NCI-H1436 treated with DMSO at 0.1 percent for 48 hours (cell line): Measurements from ENCODE around the gene RBM41.
A peak's percentile ranks its signal among the peaks of the same experiment; 100 is the strongest.
"Not testable (repeated sequence)": the region's sequence is repeated elsewhere in the genome, so short reads cannot be mapped to it uniquely, and the experiment has no call there.

Experiments used
- DNase-seq: peaks from one replicate; lab custom pipeline; 2025; lab: John Stamatoyannopoulos, UW

The RBM41 gene

DNA sequence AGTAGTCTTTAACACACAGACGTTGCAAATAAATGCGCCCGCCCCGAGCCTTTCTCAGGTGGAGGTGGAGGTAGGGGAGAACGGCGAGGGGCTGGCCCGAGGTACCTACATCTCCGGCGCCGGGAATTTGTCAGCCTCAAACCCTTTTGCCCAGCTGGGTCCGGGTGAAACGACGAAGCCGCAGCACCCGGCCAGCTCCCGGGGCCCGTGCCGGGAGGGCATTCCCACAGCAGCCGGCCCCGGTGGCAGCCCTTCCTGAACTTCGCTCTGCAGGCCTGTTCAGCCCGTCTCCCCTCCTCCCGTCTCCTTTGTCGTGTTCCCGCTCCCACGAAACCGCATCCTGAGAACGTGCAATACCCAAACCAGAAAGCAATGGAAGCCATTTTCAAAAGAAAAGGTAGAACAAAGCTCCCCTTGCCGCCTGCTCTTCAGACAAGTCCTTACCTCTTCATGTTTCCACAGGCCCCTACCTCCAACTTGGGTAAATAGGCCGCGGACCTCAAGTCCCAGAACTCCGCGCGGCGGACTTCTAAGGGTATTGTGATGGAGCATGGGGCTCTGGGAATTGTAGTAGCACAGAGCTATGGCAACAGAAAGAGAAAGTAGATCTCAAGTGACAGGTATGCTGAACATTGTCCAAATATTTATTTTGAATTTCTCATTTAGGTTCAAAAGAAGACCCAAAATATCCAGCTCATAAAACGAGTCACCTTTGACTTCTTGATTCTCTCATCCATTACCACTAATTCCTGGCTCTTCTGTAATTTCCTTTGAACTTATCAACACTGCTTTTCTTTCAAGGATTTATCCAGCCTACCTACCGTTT lies at the start of gene RBM41:
Gene RBM41 (minus strand): TSS at position 501 of the 826 bp plus-strand sequence. CDS start 49 bp downstream, at position 452.
- peak; percentile 59 for DNase-seq

DNA sequence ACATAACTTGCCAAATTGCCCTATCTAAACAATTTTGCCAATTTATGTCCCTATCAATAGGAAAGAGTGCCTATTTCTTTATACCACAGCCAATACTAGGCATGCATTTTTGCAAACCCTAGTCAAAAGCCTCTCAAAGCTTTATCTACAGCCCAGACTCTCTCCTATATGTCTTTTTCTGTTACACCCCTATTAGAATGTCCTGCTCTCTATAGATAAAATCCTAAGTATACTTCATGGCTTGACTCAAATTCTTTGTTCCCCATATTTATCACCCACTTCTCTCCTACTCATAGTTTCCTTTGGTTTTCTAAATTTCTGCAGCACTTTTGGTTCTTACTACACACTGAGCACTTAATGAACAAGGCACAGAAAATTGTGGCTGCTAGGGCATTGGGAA lies 49.6 kb upstream of the RBM41 start:
- no peak for DNase-seq

DNA sequence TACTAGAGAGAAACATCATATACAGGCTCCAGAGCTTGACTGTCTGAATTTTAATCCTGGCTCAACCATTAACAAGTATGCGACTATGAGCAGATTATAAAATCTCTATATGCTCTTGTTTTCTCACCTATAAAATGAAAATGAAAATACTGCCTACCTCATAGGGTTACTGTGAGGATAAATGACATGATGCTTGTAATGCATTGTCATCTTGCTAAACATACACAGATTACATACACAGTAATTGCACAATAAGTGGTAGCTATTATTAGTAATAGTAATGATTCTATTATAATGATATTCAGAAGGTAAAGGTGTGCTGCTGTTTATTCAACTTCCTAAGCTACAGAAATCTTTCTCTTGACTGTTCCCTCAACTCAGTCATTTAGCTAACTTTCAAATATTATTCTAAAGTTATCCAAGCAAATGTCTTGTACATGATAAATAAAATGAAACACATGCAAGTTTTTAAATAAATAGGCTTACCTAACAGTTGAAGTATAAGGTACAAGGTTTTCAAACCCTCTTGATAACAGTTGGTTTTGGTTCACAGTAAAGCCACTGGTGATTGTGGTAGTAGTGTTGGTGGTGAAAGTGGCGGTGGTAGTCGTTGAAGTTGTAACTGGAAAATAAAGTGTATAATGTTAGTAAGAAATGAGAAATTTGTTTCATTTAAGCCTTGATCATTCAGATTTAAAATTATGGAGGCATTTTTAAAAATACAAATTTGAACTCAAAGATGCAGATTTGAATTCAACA lies 48.7 kb upstream of the RBM41 start:
- DNase-seq: no peak

DNA sequence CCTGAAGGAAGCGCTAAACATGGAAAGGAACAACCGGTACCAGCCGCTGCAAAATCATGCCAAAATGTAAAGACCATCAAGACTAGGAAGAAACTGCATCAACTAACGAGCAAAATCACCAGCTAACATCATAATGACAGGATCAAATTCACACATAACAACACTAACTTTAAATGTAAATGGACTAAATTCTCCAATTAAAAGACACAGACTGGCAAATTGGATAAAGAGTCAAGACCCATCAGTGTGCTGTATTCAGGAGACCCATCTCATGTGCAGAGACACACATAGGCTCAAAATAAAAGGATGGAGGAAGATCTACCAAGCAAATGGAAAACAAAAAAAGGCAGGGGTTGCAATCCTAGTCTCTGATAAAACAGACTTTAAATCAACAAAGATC lies 39.0 kb upstream of the RBM41 start:
- DNase-seq: not testable (repeated sequence)

DNA sequence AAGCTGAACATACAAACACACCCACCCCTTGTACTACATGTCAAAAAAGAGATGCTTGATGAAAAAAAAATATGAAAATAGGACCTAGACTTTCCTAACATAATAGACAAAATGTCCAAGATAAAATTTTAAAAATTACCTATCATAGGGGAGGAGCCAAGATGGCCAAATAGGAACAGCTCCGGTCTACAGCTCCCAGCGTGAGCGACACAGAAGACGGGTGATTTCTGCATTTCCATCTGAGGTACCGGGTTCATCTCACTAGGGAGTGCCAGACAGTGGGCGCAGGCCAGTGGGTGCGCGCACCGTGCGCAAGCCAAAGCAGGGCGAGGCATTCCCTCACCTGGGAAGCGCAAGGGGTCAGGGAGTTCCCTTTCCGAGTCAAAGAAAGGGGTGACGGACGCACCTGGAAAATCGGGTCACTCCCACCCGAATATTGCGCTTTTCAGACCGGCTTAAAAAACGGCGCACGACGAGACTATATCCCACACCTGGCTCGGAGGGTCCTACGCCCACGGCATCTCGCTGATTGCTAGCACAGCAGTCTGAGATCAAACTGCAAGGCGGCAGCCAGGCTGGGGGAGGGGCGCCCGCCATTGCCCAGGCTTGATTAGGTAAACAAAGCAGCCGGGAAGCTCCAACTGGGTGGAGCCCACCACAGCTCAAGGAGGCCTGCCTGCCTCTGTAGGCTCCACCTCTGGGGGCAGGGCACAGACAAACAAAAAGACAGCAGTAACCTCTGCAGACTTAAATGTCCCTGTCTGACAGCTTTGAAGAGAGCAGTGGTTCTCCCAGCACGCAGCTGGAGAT lies 37.2 kb upstream of the RBM41 start:
- not testable (repeated sequence) for DNase-seq

DNA sequence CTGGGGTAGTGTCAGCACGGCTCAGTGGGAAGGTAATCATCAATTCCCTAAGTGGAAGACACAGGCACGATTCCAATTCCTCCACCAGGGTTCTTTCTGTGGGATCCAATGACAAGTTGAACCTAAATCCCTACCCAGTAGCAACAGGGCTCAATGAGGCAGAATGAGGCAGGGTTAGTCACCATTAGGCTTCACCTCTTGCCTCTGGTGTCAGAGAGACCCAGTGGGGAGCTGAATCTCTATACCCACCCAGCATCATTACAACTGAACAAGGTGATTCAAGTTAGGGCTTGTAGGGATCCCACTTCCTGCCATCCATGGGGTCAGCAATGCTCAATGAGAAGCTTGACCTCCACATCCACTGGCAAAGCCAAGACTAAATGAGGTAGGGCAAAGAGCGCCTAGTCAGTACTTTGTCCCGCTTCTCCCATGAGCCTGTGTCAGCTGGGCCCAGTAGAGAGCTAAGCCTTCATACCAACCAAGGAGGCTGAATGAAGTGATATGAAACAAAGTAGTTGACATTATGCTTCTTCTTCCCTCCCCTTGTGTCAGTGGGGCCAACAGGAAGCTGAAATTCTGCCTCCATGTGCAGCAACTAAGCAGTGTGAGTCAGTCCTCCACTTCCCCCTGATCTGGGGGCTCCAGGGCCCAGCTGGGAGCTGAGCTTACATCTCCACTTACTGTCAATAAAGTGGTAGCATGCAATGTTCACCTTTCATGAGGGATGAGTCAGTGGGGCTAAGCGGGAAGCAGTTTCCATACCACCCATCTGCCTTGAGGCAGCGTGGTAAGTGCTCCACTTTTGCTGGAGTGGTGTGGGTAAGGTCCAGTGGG lies 36.4 kb upstream of the RBM41 start:
- DNase-seq: no peak

DNA sequence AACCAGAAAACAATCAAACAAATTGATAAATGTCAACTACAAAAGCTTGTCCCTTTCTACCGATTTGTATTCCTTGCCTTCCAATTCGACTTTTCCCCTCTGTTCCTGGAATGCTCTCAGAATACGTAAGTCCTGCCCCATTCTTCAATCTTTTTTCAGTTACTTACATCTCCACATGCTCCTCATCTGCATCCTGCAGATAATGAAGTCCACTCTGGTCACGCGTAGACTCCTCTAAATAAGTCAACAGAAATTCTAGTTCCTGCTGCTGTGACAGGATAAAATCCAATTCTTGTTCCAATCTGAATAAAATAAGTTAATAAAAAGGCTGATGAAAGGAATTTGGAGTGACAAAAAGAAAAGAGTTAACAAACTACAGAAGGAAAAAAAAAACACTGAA lies 34.4 kb upstream of the RBM41 start:
- DNase-seq: no peak

DNA sequence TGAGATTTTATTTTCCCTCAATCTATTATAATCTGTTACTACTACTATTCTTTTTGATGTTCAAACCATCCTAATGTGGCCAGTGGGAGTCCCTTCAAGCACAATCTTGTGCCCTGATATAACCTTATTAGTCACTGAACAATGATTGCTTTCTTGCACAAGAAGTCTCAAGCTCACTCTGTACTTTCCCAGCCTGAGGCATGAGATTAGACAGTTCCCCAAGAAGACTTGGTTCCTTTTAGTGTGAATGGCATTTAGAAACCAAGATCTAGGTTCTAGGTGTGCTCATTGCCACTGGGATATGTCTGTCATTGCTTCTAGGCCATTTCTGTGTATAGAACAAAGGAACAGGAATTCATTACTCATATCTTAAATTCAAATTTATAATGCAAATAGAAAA lies 28.0 kb upstream of the RBM41 start:
- DNase-seq: no peak

DNA sequence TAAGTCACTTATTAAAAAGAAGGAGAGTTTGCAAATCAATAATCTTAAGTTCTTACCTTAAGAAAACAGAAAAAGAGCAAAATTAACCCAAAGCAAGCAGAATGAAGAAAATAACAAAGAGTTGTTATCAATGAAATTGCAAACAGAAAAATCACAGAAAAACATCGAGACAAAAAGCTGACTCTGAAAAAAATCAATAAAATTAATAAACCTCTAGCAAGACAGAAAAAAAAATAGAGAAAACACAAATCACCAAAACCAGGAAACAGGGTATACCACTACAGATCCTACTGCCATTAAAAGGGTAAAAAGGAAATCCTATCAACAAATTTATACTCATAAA lies 17.3 kb upstream of the RBM41 start:
- no peak for DNase-seq

DNA sequence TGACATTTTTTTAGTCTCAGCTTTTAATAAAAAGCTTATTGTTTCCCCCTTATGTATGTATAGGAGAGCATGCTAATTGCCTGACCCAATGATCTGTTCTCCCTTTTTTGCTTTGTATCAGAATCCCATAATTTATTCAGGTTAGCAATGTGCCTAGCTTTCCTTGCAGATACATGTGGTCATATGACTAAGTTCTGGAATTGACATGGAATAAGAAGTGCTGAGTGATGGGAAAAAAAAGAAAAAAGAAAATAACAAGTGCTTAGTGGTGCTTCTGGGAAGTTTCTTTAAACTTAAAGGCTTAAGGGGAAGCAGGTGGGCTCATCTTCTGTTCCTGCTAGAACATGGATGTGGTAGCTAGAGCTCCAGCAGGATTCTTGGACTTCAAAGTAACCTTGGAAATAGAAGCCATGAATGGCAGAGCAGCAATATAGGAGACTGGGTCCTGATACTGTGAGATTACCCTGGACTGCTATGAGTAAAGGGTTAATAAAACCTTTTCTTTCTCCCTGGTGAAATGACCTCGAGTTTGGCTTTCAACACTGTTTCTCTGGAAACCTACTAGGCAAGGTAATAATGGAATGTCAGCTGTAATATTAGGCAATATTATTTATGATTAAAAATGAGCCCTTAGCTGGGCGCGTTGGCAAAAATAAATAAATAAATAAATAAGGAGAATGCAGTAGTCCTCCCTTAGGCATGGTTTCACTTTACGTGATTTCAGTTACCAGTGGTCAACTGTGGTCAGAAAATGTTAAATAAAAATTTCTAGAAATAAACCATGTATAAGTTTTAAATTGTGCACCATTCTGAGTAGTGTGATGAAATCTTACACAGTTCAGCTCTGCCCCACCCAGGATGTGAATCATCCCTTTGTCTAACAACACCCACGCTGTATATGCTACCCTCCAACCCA lies 16.7 kb upstream of the RBM41 start:
- no peak for DNase-seq

DNA sequence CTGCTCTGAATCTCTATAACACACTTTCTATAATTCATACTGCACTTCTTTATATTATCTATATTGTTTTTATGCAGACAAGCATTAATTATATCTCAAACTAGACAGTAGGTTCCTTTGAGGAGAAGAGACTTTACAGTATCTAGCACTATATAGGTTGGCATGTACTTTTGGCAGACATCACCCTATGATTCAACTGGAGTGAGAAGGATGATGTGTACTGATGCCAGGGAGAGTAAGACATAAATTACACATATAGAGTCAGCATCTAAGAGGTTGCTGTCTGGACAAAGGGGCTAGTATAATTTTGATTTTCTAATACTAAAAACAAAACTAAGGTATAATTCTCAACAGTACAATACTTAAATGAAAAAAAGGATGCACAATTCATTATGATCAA lies 5.1 kb upstream of the RBM41 start:
- no peak for DNase-seq

DNA sequence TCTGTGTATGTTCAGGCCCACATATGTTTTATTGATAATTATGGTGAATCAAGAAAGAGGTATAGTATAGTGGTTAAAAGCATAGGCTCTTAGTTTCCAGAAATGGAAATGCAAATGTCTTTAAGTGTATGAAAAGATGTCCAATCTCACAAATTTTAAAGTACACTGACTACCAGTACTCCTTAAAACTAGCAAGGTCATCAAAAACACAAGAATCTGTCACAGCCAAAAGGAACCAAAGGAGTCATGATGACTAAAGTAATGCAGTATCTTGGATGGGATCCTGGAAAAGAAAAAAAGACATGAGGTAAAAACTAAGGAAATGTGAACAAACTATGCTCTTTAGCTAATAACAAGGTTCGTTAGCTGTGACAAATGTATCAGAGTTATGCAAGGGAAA lies 661 bp upstream of the RBM41 start:
- no peak for DNase-seq

DNA sequence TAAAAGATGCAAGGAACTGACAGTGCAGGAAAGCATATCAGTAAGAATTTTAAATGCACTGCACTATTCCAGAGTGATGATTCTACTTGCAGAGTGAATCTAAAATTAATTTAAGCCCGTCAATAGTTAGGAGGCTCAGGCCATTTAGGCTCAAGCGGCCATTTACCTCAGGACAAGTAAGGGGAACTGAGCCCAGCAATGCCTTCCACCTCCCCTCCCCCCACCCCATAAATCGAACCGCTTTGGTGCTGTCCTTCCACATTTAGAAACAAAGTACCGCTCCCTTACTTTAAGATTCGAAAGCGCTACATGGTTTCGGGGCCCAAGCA lies 665 bp downstream of the RBM41 start:
- no peak for DNase-seq

DNA sequence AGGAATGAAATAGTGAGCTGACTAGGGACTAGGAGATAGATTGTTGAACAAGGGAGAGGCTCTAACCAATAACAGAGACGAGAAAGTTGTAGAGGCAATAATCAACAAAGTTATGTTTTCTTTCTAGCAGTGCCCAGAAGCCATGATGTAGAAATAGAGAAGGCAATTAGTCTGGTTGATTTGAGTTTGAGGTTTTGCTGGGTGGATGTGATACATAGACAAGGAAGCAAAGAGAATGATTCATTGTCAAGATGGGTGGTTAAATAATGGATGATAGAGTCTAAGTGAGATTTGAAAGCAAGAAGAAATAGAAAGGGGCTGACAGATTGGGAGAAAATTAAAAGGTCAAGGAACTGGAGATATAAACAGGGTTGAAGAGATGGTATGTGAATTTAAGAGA lies 11.2 kb downstream of the RBM41 start:
- DNase-seq: no peak

DNA sequence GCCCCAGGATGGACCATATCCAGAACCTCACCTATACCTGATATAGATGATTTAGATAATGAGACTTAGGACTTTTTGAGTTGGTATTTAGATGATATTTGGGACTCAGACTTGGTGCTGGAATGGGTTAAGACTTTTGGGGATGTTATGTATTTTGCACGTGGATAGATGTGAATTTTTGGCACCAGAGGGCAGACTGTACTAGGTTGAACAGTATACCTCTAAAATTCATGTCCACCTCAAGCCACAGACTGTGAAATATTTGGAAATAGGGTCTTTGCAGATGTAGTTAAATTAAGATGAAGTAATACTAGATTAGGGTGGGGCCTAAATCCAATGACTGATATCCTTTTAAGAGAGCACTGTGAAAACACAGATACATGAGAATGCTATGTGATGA lies 15.6 kb downstream of the RBM41 start:
- DNase-seq: no peak

DNA sequence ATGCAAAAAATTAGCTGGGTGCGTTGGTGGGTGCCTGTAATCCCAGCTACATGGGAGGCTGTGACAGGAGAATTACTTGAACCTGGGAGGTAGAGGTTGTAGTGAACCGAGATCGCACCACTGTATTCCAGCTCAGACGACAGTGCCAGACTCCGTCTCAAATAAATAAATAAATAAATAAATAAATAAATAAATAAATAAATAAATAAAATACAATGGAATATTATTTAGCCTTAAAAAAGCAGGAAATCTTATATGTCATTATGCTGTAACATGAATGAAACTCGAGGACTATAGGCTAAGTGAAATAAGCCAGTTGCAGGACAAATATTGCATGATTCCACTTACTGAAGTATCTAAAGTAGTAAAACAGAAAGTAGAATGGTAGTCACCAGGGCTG lies 42.5 kb downstream of the RBM41 start:
- DNase-seq: no peak

DNA sequence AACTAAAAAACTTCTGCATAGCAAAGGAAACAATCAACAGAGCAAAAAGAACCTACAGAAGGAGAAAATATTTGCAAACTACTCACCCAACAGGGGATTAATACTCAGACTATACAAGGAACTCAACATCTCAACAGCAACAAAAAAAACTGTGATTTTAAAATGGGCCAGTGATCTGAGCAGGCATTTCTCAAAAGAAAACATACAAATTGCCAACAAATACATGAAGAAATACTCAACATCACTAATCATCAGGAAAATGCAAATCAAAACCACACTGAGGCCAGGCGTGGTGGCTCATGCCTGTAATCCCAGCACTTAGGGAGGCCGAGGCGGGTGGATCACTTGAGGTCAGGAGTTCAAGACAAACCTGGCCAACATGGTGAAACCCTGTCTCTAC lies 60.9 kb downstream of the RBM41 start:
- DNase-seq: not testable (repeated sequence)

DNA sequence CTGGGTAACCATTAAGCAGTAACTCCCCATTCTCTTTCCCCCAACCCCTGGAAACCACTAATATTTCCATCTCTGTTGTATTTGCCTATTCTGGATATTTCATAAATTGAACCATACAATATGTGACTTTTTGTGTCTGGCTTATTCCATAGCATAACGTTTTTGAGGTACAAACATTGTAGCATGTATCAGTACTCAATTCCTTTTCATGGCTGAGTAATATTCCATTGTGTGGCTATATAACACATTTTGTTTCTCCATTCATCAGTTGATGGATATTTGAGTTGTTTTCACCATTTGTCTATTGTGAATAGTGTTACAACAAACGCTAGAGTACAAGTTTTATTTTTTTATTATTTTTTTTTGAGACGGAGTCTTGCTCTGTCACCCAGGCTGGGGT lies 63.6 kb downstream of the RBM41 start:
- DNase-seq: no peak

DNA sequence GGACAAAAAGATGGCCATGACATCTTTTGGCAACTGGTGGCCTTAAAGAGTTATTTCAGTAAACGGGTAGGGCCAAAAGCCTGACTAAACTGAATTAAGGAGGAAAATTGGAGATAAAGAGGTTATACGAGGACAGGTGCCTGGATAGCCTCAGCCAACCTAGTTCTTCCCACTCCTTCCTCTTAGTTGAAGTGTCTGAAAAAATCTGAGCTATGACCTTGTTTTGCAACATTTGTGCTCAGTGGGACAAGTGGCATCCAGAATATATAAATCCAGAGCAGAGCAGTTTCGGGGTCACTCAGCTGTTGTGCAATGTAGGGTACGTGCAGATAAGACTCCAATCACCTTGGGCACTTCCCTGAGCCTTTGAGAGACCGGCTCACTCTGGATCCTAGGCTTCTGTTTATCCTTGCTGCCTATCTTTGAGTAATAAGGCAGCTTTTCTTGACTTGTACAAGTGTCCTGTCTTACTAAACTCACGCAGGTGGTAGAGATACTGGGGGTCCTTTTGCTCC lies 68.4 kb downstream of the RBM41 start:
- no peak for DNase-seq

DNA sequence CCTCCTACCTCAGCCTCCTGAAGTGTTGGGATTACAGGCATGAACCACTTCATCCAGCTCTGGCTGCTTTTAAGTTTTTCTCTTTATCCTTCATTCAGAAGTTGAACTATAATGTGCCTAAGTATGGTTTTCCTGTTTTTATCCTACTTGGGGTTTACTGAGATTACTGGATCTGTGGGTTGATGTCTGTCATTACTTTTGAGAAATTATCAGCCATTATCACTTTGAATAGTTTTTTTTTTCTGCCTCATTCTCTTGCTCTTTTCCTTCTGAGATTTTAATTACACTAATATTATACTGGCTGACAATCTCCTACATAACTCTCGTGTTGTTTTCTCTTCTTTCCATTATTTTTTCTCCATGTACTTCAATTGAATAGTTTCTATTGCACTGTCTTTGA lies 71.0 kb downstream of the RBM41 start:
- DNase-seq: no peak

DNA sequence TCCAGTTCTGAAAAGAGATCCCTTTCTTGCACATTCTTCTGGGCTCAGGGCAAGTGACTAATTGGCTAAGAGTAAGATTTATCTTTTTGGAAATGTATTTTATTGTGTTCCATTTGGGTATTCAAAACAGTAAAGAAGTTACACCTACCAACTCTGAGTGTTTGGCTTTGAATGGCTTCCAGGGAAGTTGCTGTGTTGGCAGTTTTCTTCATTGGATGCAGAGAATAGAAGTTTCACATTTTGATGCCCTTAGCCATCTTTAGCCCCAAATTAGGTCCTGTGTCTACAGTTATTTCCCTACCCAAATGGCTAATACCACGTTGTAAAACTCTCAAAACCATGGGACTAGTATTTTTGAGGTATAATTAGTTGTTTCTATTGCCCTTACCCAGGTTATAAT lies 88.9 kb downstream of the RBM41 start:
- no peak for DNase-seq
